GM19099 (cell line): Measurements from ENCODE around the gene PGM5.

ENCODE experiments used
- POLR2A ChIP-seq: IDR thresholded peaks from 3 replicates; pipeline ENCODE4 v1.6.1; 2011; ENCODE audit warnings: low read depth; ENCODE audit not compliant: insufficient read length; ENCODE audit errors: extremely low read depth

Gene PGM5

DNA sequence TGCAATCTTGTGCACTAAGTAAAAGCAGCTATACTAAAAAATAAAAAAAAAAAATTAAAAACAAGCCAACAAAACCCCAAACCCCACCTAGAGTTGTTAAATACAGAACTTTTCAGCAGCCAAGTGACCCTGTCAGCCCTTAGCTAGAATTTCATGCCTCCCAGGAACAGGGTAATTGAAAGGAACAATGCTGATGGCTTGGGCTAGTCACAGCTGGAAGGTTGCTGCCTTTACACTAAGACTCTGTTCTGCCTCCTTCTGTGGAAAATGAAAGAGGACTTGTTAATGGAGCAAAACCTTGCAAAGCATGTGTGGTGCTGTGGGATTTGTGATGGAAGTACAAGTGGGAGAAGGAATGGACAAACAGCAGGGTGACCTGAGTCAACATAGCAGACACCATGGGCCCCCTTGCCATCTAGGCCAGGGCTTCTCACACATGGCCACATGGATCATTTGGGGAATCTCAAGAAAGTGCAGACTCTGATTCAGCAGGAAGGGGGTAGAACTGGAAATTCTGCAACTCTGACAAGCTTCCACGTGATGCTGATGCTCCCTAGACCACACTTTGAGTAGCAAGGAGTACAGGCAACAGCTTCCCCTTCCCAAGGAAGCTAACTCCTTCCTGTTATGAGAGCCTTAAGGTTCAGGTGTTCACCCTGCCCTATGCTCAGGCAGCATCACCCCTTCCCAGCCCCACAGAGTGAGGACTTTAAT lies 199.2 kb downstream of the PGM5 start:
- TF ChIP-seq POLR2A: no peak

DNA sequence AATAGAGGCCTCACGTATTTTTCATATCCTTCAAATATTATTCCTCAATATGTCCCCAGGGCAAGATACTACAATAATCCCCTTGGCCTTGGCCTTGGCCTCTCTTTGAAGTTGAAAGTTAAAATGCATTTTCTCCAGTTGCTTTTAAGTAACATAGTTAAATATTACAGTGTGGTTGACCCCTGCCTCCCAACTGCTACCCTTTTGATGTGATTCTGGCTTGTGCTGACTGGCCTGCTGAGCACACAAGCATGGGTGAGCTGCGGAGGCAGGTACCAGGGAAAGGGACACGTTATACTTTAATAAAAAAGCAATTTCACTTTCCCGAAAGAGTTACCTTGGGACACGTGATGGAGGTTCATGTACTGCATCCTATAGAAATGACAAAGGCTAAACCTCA lies 202.1 kb downstream of the PGM5 start:
- no peak for TF ChIP-seq POLR2A

DNA sequence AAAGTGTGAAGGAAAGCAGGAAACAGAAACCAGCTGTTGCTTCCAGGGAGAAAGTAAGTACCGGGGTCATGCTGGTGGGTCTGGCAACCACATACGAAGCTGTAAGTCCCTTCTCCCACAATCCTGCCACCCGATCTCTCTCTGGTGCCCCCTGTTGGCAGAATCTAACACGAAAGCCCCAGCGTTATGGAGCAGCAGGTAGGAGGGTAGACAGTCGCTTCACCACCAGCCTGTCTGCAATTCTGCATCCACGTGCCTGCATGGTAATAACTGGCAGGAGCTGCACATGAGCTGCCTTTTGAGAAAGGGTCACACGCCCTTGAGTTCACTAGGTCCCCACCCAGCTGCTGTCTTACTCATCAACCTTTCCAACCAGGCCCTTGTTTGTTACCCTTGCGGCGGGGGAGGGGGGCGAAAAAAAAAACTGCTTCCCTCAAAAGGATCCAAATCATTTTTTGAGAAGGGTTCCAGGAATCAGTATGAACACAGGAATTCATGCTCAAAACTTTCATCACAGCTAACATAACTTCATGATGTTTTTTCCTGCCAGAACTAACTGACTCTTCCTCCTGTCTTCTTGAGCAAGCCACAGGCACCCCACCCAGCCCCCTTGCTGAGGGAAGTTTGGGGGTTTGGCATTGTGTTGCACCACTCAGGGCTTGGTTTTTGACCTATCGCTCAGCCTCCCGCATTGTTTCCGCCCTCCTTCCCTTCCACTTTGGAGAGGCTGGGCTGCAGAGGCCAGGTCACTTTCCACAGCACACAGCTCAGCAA lies 203.8 kb downstream of the PGM5 start:
- no peak for TF ChIP-seq POLR2A

DNA sequence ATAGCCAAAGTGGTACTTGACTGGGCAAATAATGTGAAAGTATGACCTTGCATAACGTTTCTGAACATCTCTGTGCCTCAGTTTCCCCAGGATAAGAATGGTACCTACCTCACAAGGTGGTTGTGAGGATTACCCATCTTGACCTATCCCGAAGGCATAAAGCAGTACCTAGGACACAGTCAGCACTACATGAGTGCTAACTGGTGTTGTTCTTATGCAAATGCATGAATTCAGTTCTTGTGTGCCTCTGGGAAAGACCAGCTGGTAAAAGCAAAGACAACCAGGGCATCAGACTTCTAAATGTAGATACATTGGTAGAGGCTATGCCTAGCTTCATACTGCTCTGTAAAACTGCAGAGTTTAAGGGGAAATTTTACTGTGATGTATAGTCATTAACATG lies 206.1 kb downstream of the PGM5 start:
- TF ChIP-seq POLR2A: no peak

DNA sequence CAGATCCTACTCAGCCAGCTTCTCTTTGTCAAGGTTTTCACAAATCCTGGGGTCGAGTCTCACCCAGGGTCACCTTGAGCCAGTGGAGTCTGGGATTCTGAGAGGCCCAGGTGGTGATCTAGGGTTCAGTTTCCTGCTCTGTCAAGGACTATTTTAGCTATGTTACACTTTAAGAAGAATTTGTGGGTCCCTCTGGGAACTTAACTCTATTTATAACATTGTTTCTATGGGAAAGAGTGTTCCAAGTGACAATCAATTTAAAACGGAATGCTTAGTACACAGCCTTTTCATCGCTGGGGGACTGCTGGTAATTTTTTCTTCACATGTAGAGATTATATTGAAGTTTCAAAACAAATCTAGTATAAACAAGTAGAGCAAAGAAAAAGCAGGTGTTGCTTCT lies 211.2 kb downstream of the PGM5 start:
- TF ChIP-seq POLR2A: no peak

DNA sequence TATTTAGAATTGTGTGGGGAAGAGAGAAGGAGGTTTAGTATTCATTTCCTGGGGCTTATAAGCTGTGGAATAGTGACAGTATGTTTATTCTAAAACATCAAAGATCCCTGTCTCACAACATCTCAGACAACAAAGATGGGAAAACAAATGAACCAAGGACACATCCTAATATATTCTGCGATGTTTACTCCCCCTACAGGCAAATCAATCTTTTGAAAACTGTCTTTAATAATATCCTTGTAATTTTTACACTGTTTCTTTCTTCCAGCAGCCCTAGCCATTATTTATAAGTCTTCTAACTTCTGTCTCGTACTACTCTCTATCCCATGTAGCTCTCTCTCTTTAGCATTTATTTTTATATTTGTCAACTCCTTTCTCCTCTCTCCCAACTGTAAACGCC lies 217.7 kb downstream of the PGM5 start:
- TF ChIP-seq POLR2A: no peak

DNA sequence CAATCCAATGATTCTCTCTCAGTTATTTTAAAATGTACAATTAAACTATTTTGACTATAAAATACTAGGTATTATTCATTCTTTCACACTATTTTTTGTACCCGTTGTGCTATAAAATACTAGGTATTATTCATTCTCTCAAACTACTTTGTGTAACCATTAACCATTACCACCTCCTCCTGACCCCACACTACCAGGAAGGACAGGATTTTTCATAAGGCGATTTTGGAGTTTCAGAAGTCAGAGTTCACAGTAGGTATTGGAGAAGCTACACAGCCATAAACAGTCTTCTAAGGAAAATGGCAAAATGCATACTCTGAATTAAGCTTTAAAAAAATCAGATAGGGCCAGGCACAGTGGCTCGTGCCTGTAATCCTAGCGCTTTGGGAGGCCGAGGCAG lies 219.4 kb downstream of the PGM5 start:
- TF ChIP-seq POLR2A: no peak

DNA sequence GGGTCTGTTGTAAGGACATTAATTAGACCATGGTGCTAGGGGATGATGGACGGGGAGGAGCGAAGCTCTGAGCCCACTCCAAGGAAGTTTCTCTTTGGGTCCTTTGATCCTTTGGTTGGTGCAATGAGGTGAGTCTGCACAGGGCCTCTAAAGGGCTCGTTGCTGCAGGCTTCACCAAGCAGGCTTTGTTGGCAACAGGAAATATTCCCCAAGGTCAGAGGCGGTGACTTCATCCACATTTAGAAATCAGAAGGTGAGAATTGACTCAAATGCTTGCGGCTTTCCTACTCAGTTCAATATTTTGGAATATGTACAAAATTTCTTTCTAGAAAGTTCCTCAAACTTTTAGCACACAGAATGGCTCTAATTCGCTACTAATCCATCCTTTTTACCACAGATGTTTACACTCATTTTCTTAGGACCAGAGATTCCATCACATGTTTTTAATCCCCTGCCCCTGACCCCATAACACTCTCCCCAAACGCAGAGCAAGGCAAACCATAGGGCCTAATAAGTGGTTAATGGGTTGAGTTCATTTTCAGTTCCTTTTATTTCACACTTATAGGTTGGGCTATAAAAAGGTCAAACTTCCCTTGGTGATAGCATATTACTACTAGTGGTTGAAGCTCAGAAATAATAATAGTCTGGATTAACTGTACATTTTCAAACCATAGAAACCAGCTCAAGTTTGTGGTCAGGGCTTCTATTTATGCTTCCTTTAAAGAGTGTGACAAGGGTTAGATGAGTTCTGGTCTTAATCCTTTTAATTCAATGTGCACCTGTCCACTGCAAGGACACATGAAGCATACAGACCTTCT lies 221.6 kb downstream of the PGM5 start:
- no peak for TF ChIP-seq POLR2A
